Measurements from ENCODE around the gene RC3H1. TPM values are rescaled to one million over a fixed set of nuclear protein-coding genes. Genes with fewer than 3 reads are reported as not detected.

Gene RC3H1
- total RNA-seq, 2 donors from 2014 or later, result 25.3 to 41.5 TPM

DNA sequence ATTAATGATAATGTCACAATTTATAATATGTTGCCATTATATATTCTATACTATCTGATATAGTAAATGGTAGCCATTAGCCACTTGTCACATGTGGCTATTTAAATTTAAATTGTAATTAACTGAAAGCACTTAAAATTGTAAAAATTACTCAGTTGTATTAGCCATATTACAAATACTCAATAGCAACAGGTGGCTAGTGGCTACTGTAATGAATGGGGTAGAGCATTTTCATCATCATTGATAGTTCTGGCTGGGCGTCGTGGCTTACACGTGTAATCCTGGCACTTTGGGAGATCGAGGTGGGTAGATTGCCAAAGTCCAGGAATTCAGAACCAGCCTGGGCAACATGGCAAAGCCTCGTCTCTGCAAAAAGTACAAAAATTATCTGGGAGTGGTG is 137.5 kb downstream of the RC3H1 start:
- Histone ChIP-seq H3K4me3 (no peak overlapping the region), H3K4me1 (ENCODE audit: control insufficient read depth in 1 of 2, low read depth in 2 of 2) (no peaks in the 10 kb centered on the region), H3K9me3 (no peaks in the 10 kb centered on the region), H3K27me3 (replicated peaks; ENCODE audit: insufficient read depth) (no peaks in the 10 kb centered on the region), H3K27ac (no peak overlapping the region), H3K36me3 (peaks cover 14% of the 10 kb centered on the region)
- TF ChIP-seq, protein P1, sequence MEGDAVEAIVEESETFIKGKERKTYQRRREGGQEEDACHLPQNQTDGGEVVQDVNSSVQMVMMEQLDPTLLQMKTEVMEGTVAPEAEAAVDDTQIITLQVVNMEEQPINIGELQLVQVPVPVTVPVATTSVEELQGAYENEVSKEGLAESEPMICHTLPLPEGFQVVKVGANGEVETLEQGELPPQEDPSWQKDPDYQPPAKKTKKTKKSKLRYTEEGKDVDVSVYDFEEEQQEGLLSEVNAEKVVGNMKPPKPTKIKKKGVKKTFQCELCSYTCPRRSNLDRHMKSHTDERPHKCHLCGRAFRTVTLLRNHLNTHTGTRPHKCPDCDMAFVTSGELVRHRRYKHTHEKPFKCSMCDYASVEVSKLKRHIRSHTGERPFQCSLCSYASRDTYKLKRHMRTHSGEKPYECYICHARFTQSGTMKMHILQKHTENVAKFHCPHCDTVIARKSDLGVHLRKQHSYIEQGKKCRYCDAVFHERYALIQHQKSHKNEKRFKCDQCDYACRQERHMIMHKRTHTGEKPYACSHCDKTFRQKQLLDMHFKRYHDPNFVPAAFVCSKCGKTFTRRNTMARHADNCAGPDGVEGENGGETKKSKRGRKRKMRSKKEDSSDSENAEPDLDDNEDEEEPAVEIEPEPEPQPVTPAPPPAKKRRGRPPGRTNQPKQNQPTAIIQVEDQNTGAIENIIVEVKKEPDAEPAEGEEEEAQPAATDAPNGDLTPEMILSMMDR (IDR thresholded peaks at IDR 0.05), result no peak
- ATAC-seq (ENCODE audit: insufficient number of reproducible peaks, low FRiP score, low read depth), result no peak
- no peak for DNase-seq (ENCODE audit: low spot score)

Other genes starting within 250 kb of the RC3H1 start
- gene DARS2, start 197.7 kb downstream of the RC3H1 start, total RNA-seq, result 10 to 100 TPM in 1 of 2 donors, 1 to 10 TPM in 1; 9.2 to 10.0 TPM
- gene CENPL, start 197.5 kb downstream of the RC3H1 start, total RNA-seq, result 1 to 10 TPM; 1.5 to 3.3 TPM
- 100 to 1,000 TPM; 120 to 294 TPM for gene GAS5, start 154.4 kb downstream of the RC3H1 start, total RNA-seq
- 10 to 100 TPM in 1 of 2 donors, 1 to 10 TPM in 1; 8.8 to 14.3 TPM for gene ZBTB37, start 154.0 kb downstream of the RC3H1 start, total RNA-seq
- not detected for gene SERPINC1, start 105.0 kb downstream of the RC3H1 start, total RNA-seq
- gene RABGAP1L, start 137.2 kb upstream of the RC3H1 start, total RNA-seq, result 10 to 100 TPM; 37.9 to 59.8 TPM

Measured in thoracic aorta (tissue), 2 donors.